Measurements from ENCODE around the gene SNED1. TPM values are rescaled to one million over a fixed set of nuclear protein-coding genes. Genes with fewer than 3 reads are reported as not detected.

SNED1 gene
- total RNA-seq, 1 experiment from 2014 or later: 2.8 TPM

- intact Hi-C loops (cut with micrococcal nuclease; ENCODE audit: unreplicated experiment): no loop called here
- Histone ChIP-seq H3K27ac (no peak overlapping the region), H3K36me3 (ENCODE audit: low read depth) (0 out of 2 replicates have a peak, but pooled peaks cover 11% of the 10 kb centered on the region), H3K4me1 (replicated peaks; ENCODE audit: insufficient read depth) (no peaks in the 10 kb centered on the region), H3K79me2 (ENCODE audit: low read depth) (peaks cover 7% of the 10 kb centered on the region; the same call in 1 of the 2 replicates), H3K9me2 (ENCODE audit: insufficient read depth) (no peaks in the 10 kb centered on the region), H3K4me2 (no peak overlapping the region), H3K4me3 (no peak overlapping the region), H2AFZ (no peak overlapping the region), H3K27me3 (ENCODE audit: insufficient read depth, low read depth) (no peaks in the 10 kb centered on the region), H3K9me3 (ENCODE audit: insufficient read depth, low read depth) (no peaks in the 10 kb centered on the region), H3F3A (ENCODE audit: insufficient read depth, low read depth) (no peaks in the 10 kb centered on the region), H4K20me1 (ENCODE audit: insufficient read depth) (no peaks in the 10 kb centered on the region)
- ChIA-PET POLR2A (ENCODE audit: unreplicated experiment) (no interaction called here), CTCF (no interaction called here)
- no TSS peak for BruUV-seq (replicated peaks)
- no peak for DNase-seq
- TF ChIP-seq CTCF (conservative IDR thresholded peaks at IDR 0.05) (no peak), EZH2 (IDR thresholded peaks at IDR 0.05; ENCODE audit: low read depth) (no peak)
These were observed 142.9 kb downstream of the SNED1 start for GRCh38 chr2:241141214-241141770.

- no peaks in the 10 kb centered on the region for H3K4me1 ChIP-seq (replicated peaks; ENCODE audit: insufficient read depth)
- CTCF ChIA-PET: no interaction called here
These were observed 143.6 kb downstream of the SNED1 start for GRCh38 chr2:241142063-241142462.

GRCh38 chr2:241142593-241142992, 144.2 kb downstream of the SNED1 start:
- DNase-seq: no peak
- Histone ChIP-seq H4K20me1 (ENCODE audit: insufficient read depth) (no peaks in the 10 kb centered on the region), H3K36me3 (ENCODE audit: low read depth) (0 out of 2 replicates have a peak, but pooled peaks cover 11% of the 10 kb centered on the region), H3K27ac (no peak overlapping the region), H3K4me3 (no peak overlapping the region), H3K4me1 (replicated peaks; ENCODE audit: insufficient read depth) (peaks cover under 1% of the 10 kb centered on the region; the same call in 1 of the 2 replicates), H2AFZ (no peak overlapping the region), H3F3A (ENCODE audit: insufficient read depth, low read depth) (no peaks in the 10 kb centered on the region), H3K9me3 (ENCODE audit: insufficient read depth, low read depth) (no peaks in the 10 kb centered on the region), H3K79me2 (ENCODE audit: low read depth) (peaks cover 13% of the 10 kb centered on the region; the same call in 1 of the 2 replicates), H3K27me3 (ENCODE audit: insufficient read depth, low read depth) (no peaks in the 10 kb centered on the region), H3K9me2 (ENCODE audit: insufficient read depth) (no peaks in the 10 kb centered on the region), H3K4me2 (no peak overlapping the region)
- CTCF ChIA-PET: no interaction called here
- BruUV-seq (replicated peaks): no TSS peak
- no peak for TF ChIP-seq CTCF (conservative IDR thresholded peaks at IDR 0.05)
- TF ChIP-seq EZH2 (IDR thresholded peaks at IDR 0.05; ENCODE audit: low read depth): no peak
- intact Hi-C loops (cut with micrococcal nuclease; ENCODE audit: unreplicated experiment): no loop called here
- POLR2A ChIA-PET (ENCODE audit: unreplicated experiment): no interaction called here

More at GRCh38 chr2:241142063-241142462, 143.6 kb downstream of the SNED1 start:
- H3K4me3 ChIP-seq: no peak overlapping the region
- no peaks in the 10 kb centered on the region for H4K20me1 ChIP-seq (ENCODE audit: insufficient read depth)
- no peaks in the 10 kb centered on the region for H3K27me3 ChIP-seq (ENCODE audit: insufficient read depth, low read depth)
- intact Hi-C loops (cut with micrococcal nuclease; ENCODE audit: unreplicated experiment): no loop called here
- H3K27ac ChIP-seq: no peak overlapping the region
- H3K9me2 ChIP-seq (ENCODE audit: insufficient read depth): no peaks in the 10 kb centered on the region
- H3K36me3 ChIP-seq (ENCODE audit: low read depth): 0 out of 2 replicates have a peak, but pooled peaks cover 11% of the 10 kb centered on the region
- H3K4me2 ChIP-seq: no peak overlapping the region
- peaks cover 12% of the 10 kb centered on the region; the same call in 1 of the 2 replicates for H3K79me2 ChIP-seq (ENCODE audit: low read depth)
- no peak for TF ChIP-seq EZH2 (IDR thresholded peaks at IDR 0.05; ENCODE audit: low read depth)
- no peak for TF ChIP-seq CTCF (conservative IDR thresholded peaks at IDR 0.05)
- POLR2A ChIA-PET (ENCODE audit: unreplicated experiment): no interaction called here
- H3F3A ChIP-seq (ENCODE audit: insufficient read depth, low read depth): no peaks in the 10 kb centered on the region
- no peak overlapping the region for H2AFZ ChIP-seq
- no peaks in the 10 kb centered on the region for H3K9me3 ChIP-seq (ENCODE audit: insufficient read depth, low read depth)
- BruUV-seq (replicated peaks): no TSS peak
- no peak for DNase-seq

Other genes with a start within 250 kb of the SNED1 start
- gene KIF1A, start 178.4 kb upstream of the SNED1 start, total RNA-seq (2021): not detected in 2 replicates
- not detected in 2 replicates for gene AGXT, start 129.8 kb upstream of the SNED1 start, total RNA-seq (2021)
- gene MAB21L4, start 102.5 kb upstream of the SNED1 start, total RNA-seq (2021): 68.8 and 84.0 TPM in 2 replicates
- gene CROCC2, start 92.3 kb upstream of the SNED1 start, total RNA-seq (2021): not detected in 2 replicates
- gene MTERF4, start 103.7 kb downstream of the SNED1 start, total RNA-seq (2021): 38.6 and 42.8 TPM in 2 replicates
- 70.4 and 77.5 TPM in 2 replicates for gene PASK, start 150.9 kb downstream of the SNED1 start, total RNA-seq (2021)
- 113 and 143 TPM in 2 replicates for gene PPP1R7, start 151.8 kb downstream of the SNED1 start, total RNA-seq (2021)
- gene ANO7, start 190.1 kb downstream of the SNED1 start, total RNA-seq (2021): 6.5 and 8.5 TPM in 2 replicates

Measured in PC-9 (cell line).